Measurements from ENCODE around the gene SLC17A1. TPM values are rescaled to one million over a fixed set of nuclear protein-coding genes. Genes with fewer than 3 reads are reported as not detected.

Gene SLC17A1
- total RNA-seq, 4 donors from 2014 or later = not detected

DNA sequence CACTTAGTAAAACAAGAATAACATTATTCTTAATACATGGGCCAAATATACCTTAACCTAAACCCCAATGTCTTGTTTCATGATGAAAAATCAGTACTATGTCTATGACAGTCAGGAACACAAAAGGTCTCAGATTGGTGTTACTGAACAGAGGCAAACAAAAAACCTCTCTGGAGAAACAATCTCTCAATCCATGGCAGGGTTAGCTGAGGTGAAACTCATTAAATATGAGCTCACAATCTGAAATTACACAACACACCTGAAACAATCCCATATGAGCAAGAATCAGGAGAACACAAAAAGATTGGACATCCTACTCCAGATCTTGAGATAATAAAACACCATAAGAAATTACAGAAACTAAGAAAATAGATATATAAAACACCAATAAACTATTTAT, 83.8 kb downstream of the SLC17A1 start:
- TF ChIP-seq POLR2A (IDR thresholded peaks at IDR 0.05) = no peak
- no peak for TF ChIP-seq CTCF (IDR thresholded peaks at IDR 0.05)
- H3K36me3 ChIP-seq = no peaks in the 10 kb centered on the region
- H3K27ac ChIP-seq = no peak overlapping the region
- DNase-seq = no peak
- H3K4me1 ChIP-seq = peaks cover 0 to 18% (median 4%) of the 10 kb centered on the region in 4 donors
- H3K27me3 ChIP-seq = no peaks in the 10 kb centered on the region
- H3K9me3 ChIP-seq = no peaks in the 10 kb centered on the region
- no peak overlapping the region for H3K4me3 ChIP-seq

DNA sequence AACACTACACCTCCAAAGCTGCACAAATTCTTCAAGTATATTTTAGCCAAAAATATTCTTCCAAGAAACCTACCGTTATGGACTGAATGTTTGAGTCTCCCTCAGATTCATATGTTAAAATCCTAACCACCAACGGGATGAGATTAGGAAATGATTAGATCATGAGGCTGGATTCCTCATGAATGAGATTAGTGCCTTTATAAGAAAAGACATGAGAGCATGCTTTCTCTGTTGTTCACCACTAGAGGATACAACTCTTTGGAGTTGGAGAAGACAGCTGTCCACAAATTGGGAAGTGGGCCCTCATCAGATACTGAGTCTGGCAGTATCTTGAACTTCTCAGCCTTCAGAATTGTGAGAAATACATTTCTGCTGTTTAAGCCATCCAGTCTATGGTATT, 84.4 kb downstream of the SLC17A1 start:
- Histone ChIP-seq H3K27me3 (no peaks in the 10 kb centered on the region), H3K36me3 (no peaks in the 10 kb centered on the region), H3K27ac (peak overlapping the region in 1 of 4 donors; percentile 5), H3K4me1 (peaks cover 0 to 18% (median 4%) of the 10 kb centered on the region in 4 donors), H3K4me3 (no peak overlapping the region), H3K9me3 (no peaks in the 10 kb centered on the region)
- DNase-seq = no peak
- no peak for TF ChIP-seq CTCF (IDR thresholded peaks at IDR 0.05)
- TF ChIP-seq POLR2A (IDR thresholded peaks at IDR 0.05) = no peak

GRCh38 chr6:25746968-25747367, 84.9 kb downstream of the SLC17A1 start:
- Histone ChIP-seq H3K9me3 (no peaks in the 10 kb centered on the region), H3K4me1 (peaks cover 0 to 18% (median 4%) of the 10 kb centered on the region in 4 donors), H3K27ac (peak overlapping the region in 1 of 4 donors; percentile 5), H3K36me3 (no peaks in the 10 kb centered on the region), H3K4me3 (no peak overlapping the region), H3K27me3 (no peaks in the 10 kb centered on the region)
- TF ChIP-seq CTCF (IDR thresholded peaks at IDR 0.05) (peak in 4 of 6 experiments; percentile 10 to 73 (median 66)), POLR2A (IDR thresholded peaks at IDR 0.05) (no peak)
- peak in 1 of 3 donors; percentile 54 for DNase-seq

DNA sequence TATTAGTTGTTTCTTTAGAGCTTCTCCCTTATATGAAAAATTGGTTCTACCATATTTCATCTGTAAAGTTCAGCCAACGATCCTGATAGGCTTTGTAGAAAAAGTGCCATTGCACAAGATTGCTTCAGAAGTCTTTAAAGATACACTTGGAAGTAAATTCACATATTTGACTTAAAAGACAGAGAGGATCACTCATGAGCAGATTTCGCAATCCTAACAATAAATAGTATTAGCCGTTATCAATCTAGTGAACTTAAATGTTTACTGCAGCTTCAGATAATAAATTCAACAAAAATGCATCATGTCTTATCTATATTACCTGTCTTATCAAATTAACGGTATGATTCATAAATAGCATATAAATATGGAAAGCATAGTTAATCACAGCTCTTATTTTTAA, 86.0 kb downstream of the SLC17A1 start:
- H3K9me3 ChIP-seq = no peaks in the 10 kb centered on the region
- no peak for TF ChIP-seq CTCF (IDR thresholded peaks at IDR 0.05)
- no peak for TF ChIP-seq POLR2A (IDR thresholded peaks at IDR 0.05)
- peaks cover 0 to 18% (median 4%) of the 10 kb centered on the region in 4 donors for H3K4me1 ChIP-seq
- H3K27me3 ChIP-seq = no peaks in the 10 kb centered on the region
- DNase-seq = no peak
- no peak overlapping the region for H3K27ac ChIP-seq
- H3K4me3 ChIP-seq = no peak overlapping the region
- no peaks in the 10 kb centered on the region for H3K36me3 ChIP-seq

DNA sequence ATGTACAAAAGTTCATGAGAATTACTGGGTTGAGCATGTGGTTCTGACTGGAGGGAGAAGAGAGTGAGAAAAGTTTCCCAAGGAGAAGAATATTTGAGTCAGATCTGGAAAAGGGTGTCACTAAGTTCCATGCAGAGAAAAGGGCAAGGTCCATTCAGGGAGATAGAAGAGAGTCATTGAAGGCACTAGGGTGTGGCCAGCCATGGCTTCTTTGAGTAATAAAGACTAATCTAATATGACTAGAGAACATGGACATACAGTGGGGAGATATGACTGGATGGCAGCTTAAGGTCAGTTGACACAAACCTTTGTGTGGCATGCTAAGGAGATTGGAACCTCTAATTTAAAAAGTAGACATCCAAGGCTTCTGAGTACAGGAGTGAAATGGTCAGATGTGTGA, 88.0 kb downstream of the SLC17A1 start:
- TF ChIP-seq CTCF (IDR thresholded peaks at IDR 0.05) (no peak), POLR2A (IDR thresholded peaks at IDR 0.05) (no peak)
- Histone ChIP-seq H3K4me3 (no peak overlapping the region), H3K9me3 (no peaks in the 10 kb centered on the region), H3K27ac (peak overlapping the region in 3 of 4 donors; percentile 2 to 53 (median 53)), H3K27me3 (no peaks in the 10 kb centered on the region), H3K4me1 (peaks cover 0 to 10% (median 0%) of the 10 kb centered on the region in 4 donors), H3K36me3 (no peaks in the 10 kb centered on the region)
- peak in 1 of 3 donors; percentile 65 for DNase-seq

DNA sequence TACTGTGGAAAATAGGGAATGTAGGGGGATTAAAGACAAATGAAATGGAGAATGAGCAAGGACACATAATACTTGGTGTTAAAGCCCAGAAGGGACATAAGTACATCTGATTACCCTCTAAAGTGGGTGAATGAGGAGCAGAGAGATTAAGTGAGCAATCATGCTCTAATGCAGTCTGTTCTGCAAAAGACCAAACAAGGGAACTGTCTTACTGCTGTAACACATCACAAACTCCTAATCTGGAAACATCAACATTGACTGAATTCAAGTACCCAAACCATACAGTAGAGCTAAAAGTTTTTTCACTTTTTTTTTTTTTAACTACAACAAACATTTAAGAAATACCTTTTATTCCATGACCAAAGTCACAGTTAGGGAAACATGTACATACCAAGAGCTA, 96.6 kb downstream of the SLC17A1 start:
- H3K4me1 ChIP-seq = no peaks in the 10 kb centered on the region
- peaks cover 0 to 5% (median 2%) of the 10 kb centered on the region in 4 donors for H3K9me3 ChIP-seq
- no peak overlapping the region for H3K27ac ChIP-seq

More for the DNA sequence above, 96.6 kb downstream of the SLC17A1 start:
- TF ChIP-seq CTCF (IDR thresholded peaks at IDR 0.05) = no peak
- TF ChIP-seq POLR2A (IDR thresholded peaks at IDR 0.05) = no peak
- Histone ChIP-seq H3K4me3 (no peak overlapping the region), H3K36me3 (no peaks in the 10 kb centered on the region), H3K27me3 (no peaks in the 10 kb centered on the region)
- no peak for DNase-seq

Data from Peyer's patch (tissue), 4 donors.